SK-N-SH treated with all-trans-retinoic acid at 6 μM for 48 hours (cell line): ENCODE data around the gene FANCI.

Experiments
- ISL1 ChIP-seq: fragments of 250-450 bp; sonication (Bioruptor Pico); IDR thresholded peaks from 2 replicates; pipeline ENCODE4 v2.1.2; 2022; ENCODE audit warnings: mild to moderate bottlenecking, moderate library complexity
- OSR1 ChIP-seq: fragments of 250-450 bp; sonication (Bioruptor Pico); IDR thresholded peaks from 2 replicates; pipeline ENCODE4 v1.8.0; 2022; ENCODE audit warnings: moderate library complexity, mild to moderate bottlenecking, inconsistent platforms

GRCh38 chr15:89327113-89327512 lies 83.3 kb downstream of the FANCI start:
- TF ChIP-seq ISL1 (no peak), OSR1 (no peak)
